HepG2 (cell line): Measurements from ENCODE around the gene SERPINE3. TPM values are rescaled to one million over a fixed set of nuclear protein-coding genes. Genes with fewer than 3 reads are reported as not detected.

Experiments used
- ATAC-seq: fragments of 200-7000 bp; cut with Tn5 transposase; 3 replicates; pipeline ENCODE4 v1.9.1; 2020; ENCODE audit warnings: mild to moderate bottlenecking, moderate library complexity
- BruUV-seq: library from RNA; stranded (reverse); fragments of 400-500 nt; replicated peaks from 2 replicates; lab custom pipeline; 2021; lab: Mats Ljungman, UMichigan
- CTCF ChIA-PET: fragments of 300-600 bp; formaldehyde crosslinking; extraction: SDS; loops from one replicate; lab custom pipeline; 2021; ENCODE audit warnings: low total read pairs, inconsistent platforms, low intra/inter-chr PET ratio; lab: Yijun Ruan, JAX
- POLR2A ChIA-PET: fragments of 350-600 bp; sonication (Branson Sonifier 250); formaldehyde crosslinking; loops from one replicate; lab custom pipeline; 2020; ENCODE audit warnings: antibody characterized with exemption, inconsistent platforms; lab: Yijun Ruan, JAX
- DNase-seq: peaks from one replicate; pipeline ENCODE4 v3.0.0-alpha.2; 2015; ENCODE audit warnings: low spot score
- FAIRE-seq: peaks from 3 replicates; lab custom pipeline; 2011; peaks lifted over from hg19 to GRCh38; lab: Jason Lieb, UNC
- H2AFZ ChIP-seq: one replicate; pipeline ENCODE4 v1.6.1; 2011; ENCODE audit warnings: low read length, inconsistent platforms
- H3K27ac ChIP-seq: fragments of 300-600 bp; 3 replicates; pipeline ENCODE4 v1.8.0; 2011; ENCODE audit warnings: mixed run types, mild to moderate bottlenecking, mixed read lengths, low read length, inconsistent platforms; ENCODE audit not compliant: insufficient read depth; ENCODE audit errors: extremely low read length
- H3K27me3 ChIP-seq, 2 experiments: fragments of 200-600 bp in 1 of 2; 2 replicates in 1 of 2; 3 replicates in 1 of 2; pipeline versions ENCODE4 v1.6.0 to v1.8.0; 2011; ENCODE audit warnings: low read length in 2 of 2, mild to moderate bottlenecking in 2 of 2, moderate library complexity in 2 of 2, inconsistent platforms in 1 of 2; ENCODE audit not compliant: insufficient read depth in 2 of 2, control insufficient read depth in 1 of 2
- H3K36me3 ChIP-seq, 2 experiments: fragments of 200-600 bp in 1 of 2; replicated peaks in 1 of 2; 2 replicates in 1 of 2; 3 replicates in 1 of 2; pipeline versions ENCODE4 v1.5.1 to v1.8.0; 2011; ENCODE audit warnings: low read length in 2 of 2, inconsistent platforms in 1 of 2; ENCODE audit not compliant: insufficient read depth in 2 of 2, control insufficient read depth in 1 of 2
- H3K4me1 ChIP-seq: 2 replicates; pipeline ENCODE4 v1.5.1; 2012; ENCODE audit warnings: low read length, inconsistent platforms; ENCODE audit not compliant: insufficient read depth
- H3K4me2 ChIP-seq: 2 replicates; pipeline ENCODE4 v1.6.0; 2011; ENCODE audit warnings: low read depth, low read length, inconsistent platforms
- H3K4me3 ChIP-seq, 3 experiments: fragments of 200-600 bp in 1 of 3; sonication (generic), shearing (Covaris generic) in 1 of 3; replicated peaks in 1 of 3; 2 replicates each; pipeline ENCODE4 v1.5.1; 2011 to 2016; ENCODE audit warnings: low read length in 3 of 3, inconsistent platforms in 2 of 3, low read depth in 2 of 3, mild to moderate bottlenecking in 2 of 3, control low read depth in 1 of 3, mixed read lengths in 1 of 3; ENCODE audit not compliant: insufficient read depth in 1 of 3
- H3K79me2 ChIP-seq: one replicate; pipeline ENCODE4 v1.6.1; 2011; ENCODE audit warnings: low read length, inconsistent platforms; ENCODE audit not compliant: insufficient read depth
- H3K9ac ChIP-seq: 2 replicates; pipeline ENCODE4 v1.6.0; 2011; ENCODE audit warnings: mild to moderate bottlenecking, low read depth, low read length, inconsistent platforms; ENCODE audit not compliant: insufficient read depth
- H3K9me3 ChIP-seq: 2 replicates; pipeline ENCODE4 v1.5.1; 2012; ENCODE audit warnings: mild to moderate bottlenecking, low read length
- H4K20me1 ChIP-seq: 2 replicates; pipeline ENCODE4 v1.6.0; 2011; ENCODE audit warnings: inconsistent platforms, mild to moderate bottlenecking, low read length, moderate library complexity; ENCODE audit not compliant: insufficient read depth
- EHMT2 ChIP-seq: fragments of 200-600 bp; sonication (generic); IDR thresholded peaks from 2 replicates; pipeline ENCODE4 v1.7.0; 2017; ENCODE audit warnings: antibody characterized with exemption, low read depth, low read length, borderline replicate concordance
- ETV5 ChIP-seq: IDR thresholded peaks from 2 replicates; pipeline ENCODE4 v1.6.1; 2018; ENCODE audit warnings: missing biosample characterization, missing genetic modification reagents, inconsistent platforms, borderline replicate concordance
- FOXO1 ChIP-seq: sonication (generic); formaldehyde crosslinking; IDR thresholded peaks from 2 replicates; pipeline ENCODE4 v1.4.0; 2020; ENCODE audit warnings: missing genetic modification reagents
- HES4 ChIP-seq: sonication (generic); formaldehyde crosslinking; IDR thresholded peaks from 2 replicates; pipeline ENCODE4 v1.9.0; 2021; ENCODE audit warnings: mild to moderate bottlenecking, missing genetic modification reagents, borderline replicate concordance
- IKZF1 ChIP-seq: fragments of 450-650 bp; IDR thresholded peaks from 2 replicates; pipeline ENCODE4 v1.7.1; 2016
- MAFF ChIP-seq: IDR thresholded peaks from 2 replicates; pipeline ENCODE4 v1.6.1; 2011; ENCODE audit warnings: low read depth, low read length, improper control_type of control experiment
- MAFK ChIP-seq, 2 experiments: IDR thresholded peaks in 1 of 2; conservative IDR thresholded peaks in 1 of 2; 2 replicates each; pipeline ENCODE4 v1.6.1; 2011; ENCODE audit warnings: improper control_type of control experiment in 2 of 2, low read length in 2 of 2
- MEIS2 ChIP-seq: sonication (generic); formaldehyde crosslinking; IDR thresholded peaks from 2 replicates; pipeline ENCODE4 v1.9.0; 2021; ENCODE audit warnings: mild to moderate bottlenecking, missing genetic modification reagents
- PHB2 ChIP-seq: fragments of 450-650 bp; IDR thresholded peaks from 2 replicates; pipeline ENCODE4 v1.6.1; 2018; ENCODE audit not compliant: partially characterized antibody
- RXRB ChIP-seq: IDR thresholded peaks from 2 replicates; pipeline ENCODE4 v1.6.1; 2016; ENCODE audit warnings: borderline replicate concordance, missing genetic modification reagents, missing compliant biosample characterization
- SP140L ChIP-seq: sonication (generic); formaldehyde crosslinking; IDR thresholded peaks from 2 replicates; pipeline ENCODE4 v1.4.0; 2020; ENCODE audit warnings: missing genetic modification reagents, borderline replicate concordance
- ZBTB8A ChIP-seq: sonication (generic); formaldehyde crosslinking; IDR thresholded peaks from 2 replicates; pipeline ENCODE4 v1.4.0; 2020; ENCODE audit warnings: mild to moderate bottlenecking, low read depth, missing genetic modification reagents, borderline replicate concordance
- WGBS: methylation state at CpG from one replicate; pipeline ENCODE4 v1.1.6; 2017; ENCODE audit warnings: low lambda C conversion rate; 5-methylcytosine and 5-hydroxymethylcytosine counted together
- in situ Hi-C: cut with HindIII; loops from 2 replicates; pipeline ENCODE4 v1.10.0; 2017; ENCODE audit warnings: low pct_unique_long_range_greater_than_20kb; ENCODE audit not compliant: extremely low pct_ligation_motif_present
- intact Hi-C: fragments of 100-400 bp; cut with micrococcal nuclease; formaldehyde crosslinking; loops from one replicate; pipeline ENCODE4 v1.10.0; 2022; ENCODE audit not compliant: unreplicated experiment
- polyA plus RNA-seq, 8 experiments: library from polyadenylated mRNA; depleted of rRNA in 3 of 8; stranded (reverse) in 7 of 8; unstranded in 1 of 8; fragments of >200 nt; fragmentation: Illumina TruSeq in 4 of 8; extraction: Trizol in 4 of 8; gene quantifications; 2 replicates each; pipeline versions ENCODE4 v1.2.1 to v1.2.3, GENCODE V29; 2011 to 2016; ENCODE audit warnings: low read depth in 4 of 8, missing spikeins in 1 of 8, mixed read lengths in 1 of 8; ENCODE audit not compliant: insufficient read depth in 1 of 8
- total RNA-seq, 5 experiments: library from RNA; depleted of rRNA; stranded (reverse); fragments of >200 nt; fragmentation: Illumina TruSeq; extraction: Trizol; gene quantifications; 2 replicates each; pipeline ENCODE4 v1.2.3, GENCODE V29; 2016; ENCODE audit warnings: low read depth in 1 of 5
- TF ChIP-seq, protein P1 (sequence below): sonication (generic); formaldehyde crosslinking; IDR thresholded peaks from 2 replicates; pipeline ENCODE4 v1.5.1; 2020; ENCODE audit warnings: missing genetic modification reagents, mild to moderate bottlenecking, borderline replicate concordance
- TF ChIP-seq, protein P2 (sequence below): sonication (generic); formaldehyde crosslinking; IDR thresholded peaks from 2 replicates; pipeline ENCODE4 v1.4.0; 2020; ENCODE audit warnings: missing genetic modification reagents
- TF ChIP-seq, protein P3 (sequence below): sonication (generic); formaldehyde crosslinking; IDR thresholded peaks from 2 replicates; pipeline ENCODE4 v1.9.0; 2022; ENCODE audit warnings: missing genetic modification reagents, mild to moderate bottlenecking, borderline replicate concordance

The SERPINE3 gene
- total and polyA plus RNA-seq, 2 of the 13 experiments (the other 11 are each of a cell fraction or from before 2014, with no cell fraction given), result not detected

DNA sequence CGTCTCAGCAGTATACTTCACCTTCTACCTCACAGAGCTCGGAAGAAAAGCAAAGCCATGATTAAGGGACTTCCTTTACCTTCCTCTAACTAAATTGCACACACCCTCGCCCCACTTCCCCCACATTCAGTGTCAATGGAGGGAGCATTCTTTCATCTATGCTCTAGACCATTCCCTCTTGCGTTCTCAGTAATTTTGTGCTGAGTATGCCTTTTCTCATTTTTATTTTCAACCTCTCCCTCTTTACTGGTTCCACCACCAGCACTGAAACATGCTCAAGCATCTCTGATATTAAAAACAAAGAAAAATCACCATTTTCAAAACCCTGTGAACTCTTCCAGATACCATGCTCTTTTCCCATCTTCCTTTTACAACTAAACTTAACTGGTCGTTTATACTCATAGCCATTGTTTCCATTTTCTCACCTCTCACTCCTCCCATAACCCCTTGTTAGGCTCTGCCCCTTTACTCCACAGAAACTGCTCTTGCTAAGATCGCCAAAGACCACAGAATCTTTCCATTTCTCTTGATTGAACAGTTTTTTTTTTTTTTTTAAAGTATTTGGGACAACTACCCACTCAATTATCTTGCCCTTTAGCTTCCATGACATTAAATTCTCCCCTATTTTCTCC, 32.4 kb downstream of the SERPINE3 start:
- Histone ChIP-seq H3K4me3 (no peak overlapping the region), H3K27ac (no peak overlapping the region), H3K4me1 (no peaks in the 10 kb centered on the region), H3K9ac (no peak overlapping the region), H3K36me3 (peaks cover 13 to 91% of the 10 kb centered on the region in 2 experiments), H4K20me1 (no peaks in the 10 kb centered on the region), H3K79me2 (no peaks in the 10 kb centered on the region), H3K27me3 (no peaks in the 10 kb centered on the region), H3K9me3 (no peaks in the 10 kb centered on the region), H3K4me2 (no peak overlapping the region), H2AFZ (no peak overlapping the region)
- CTCF ChIA-PET, result no interaction called here
- in situ Hi-C loops, result no loop called here
- DNase-seq (no peak), FAIRE-seq (no peak), ATAC-seq (no peak)
- POLR2A ChIA-PET, result no interaction called here
- WGBS, result 96% methylated on average over 6 of the region's 6 CpGs
- no peak for TF ChIP-seq ETV5 (CRISPR knock-in tag)
- no peak for TF ChIP-seq MEIS2 (CRISPR knock-in tag)
- TF ChIP-seq, protein P1, sequence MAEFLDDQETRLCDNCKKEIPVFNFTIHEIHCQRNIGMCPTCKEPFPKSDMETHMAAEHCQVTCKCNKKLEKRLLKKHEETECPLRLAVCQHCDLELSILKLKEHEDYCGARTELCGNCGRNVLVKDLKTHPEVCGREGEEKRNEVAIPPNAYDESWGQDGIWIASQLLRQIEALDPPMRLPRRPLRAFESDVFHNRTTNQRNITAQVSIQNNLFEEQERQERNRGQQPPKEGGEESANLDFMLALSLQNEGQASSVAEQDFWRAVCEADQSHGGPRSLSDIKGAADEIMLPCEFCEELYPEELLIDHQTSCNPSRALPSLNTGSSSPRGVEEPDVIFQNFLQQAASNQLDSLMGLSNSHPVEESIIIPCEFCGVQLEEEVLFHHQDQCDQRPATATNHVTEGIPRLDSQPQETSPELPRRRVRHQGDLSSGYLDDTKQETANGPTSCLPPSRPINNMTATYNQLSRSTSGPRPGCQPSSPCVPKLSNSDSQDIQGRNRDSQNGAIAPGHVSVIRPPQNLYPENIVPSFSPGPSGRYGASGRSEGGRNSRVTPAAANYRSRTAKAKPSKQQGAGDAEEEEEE (CRISPR knock-in tag), result no peak
- TF ChIP-seq PHB2, result no peak
- no peak for TF ChIP-seq EHMT2
- peak; percentile 79 for TF ChIP-seq MAFF
- no peak for TF ChIP-seq HES4 (CRISPR knock-in tag)
- TF ChIP-seq RXRB (CRISPR knock-in tag), result no peak
- TF ChIP-seq MAFK (conservative IDR thresholded peaks at IDR 0.05 in 1 of 2, IDR thresholded peaks at IDR 0.05 in 1 of 2; ENCODE audit: low read length in 2 of 2), result peak; percentile 75 to 88
- no peak for TF ChIP-seq ZBTB8A (CRISPR knock-in tag)
- TF ChIP-seq, protein P2, sequence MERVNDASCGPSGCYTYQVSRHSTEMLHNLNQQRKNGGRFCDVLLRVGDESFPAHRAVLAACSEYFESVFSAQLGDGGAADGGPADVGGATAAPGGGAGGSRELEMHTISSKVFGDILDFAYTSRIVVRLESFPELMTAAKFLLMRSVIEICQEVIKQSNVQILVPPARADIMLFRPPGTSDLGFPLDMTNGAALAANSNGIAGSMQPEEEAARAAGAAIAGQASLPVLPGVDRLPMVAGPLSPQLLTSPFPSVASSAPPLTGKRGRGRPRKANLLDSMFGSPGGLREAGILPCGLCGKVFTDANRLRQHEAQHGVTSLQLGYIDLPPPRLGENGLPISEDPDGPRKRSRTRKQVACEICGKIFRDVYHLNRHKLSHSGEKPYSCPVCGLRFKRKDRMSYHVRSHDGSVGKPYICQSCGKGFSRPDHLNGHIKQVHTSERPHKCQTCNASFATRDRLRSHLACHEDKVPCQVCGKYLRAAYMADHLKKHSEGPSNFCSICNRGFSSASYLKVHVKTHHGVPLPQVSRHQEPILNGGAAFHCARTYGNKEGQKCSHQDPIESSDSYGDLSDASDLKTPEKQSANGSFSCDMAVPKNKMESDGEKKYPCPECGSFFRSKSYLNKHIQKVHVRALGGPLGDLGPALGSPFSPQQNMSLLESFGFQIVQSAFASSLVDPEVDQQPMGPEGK (CRISPR knock-in tag), result no peak
- no peak for TF ChIP-seq IKZF1
- TF ChIP-seq FOXO1 (CRISPR knock-in tag), result no peak
- TF ChIP-seq, protein P3, sequence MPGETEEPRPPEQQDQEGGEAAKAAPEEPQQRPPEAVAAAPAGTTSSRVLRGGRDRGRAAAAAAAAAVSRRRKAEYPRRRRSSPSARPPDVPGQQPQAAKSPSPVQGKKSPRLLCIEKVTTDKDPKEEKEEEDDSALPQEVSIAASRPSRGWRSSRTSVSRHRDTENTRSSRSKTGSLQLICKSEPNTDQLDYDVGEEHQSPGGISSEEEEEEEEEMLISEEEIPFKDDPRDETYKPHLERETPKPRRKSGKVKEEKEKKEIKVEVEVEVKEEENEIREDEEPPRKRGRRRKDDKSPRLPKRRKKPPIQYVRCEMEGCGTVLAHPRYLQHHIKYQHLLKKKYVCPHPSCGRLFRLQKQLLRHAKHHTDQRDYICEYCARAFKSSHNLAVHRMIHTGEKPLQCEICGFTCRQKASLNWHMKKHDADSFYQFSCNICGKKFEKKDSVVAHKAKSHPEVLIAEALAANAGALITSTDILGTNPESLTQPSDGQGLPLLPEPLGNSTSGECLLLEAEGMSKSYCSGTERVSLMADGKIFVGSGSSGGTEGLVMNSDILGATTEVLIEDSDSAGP (CRISPR knock-in tag), result no peak
- no peak for TF ChIP-seq SP140L (CRISPR knock-in tag)
- no TSS peak for BruUV-seq
- intact Hi-C loops, result no loop called here
